B cell (primary cell): ENCODE data around the gene MYO1B. TPM values are rescaled to one million over a fixed set of nuclear protein-coding genes. Genes with fewer than 3 reads are reported as not detected.
A peak's percentile ranks its signal among the peaks of the same experiment; 100 is the strongest.

Experiments
- ATAC-seq: fragments of 200-7000 bp; cut with Tn5 transposase; one replicate; pipeline ENCODE4 v1.10.0; 2021; ENCODE audit warnings: low read depth, mild to moderate bottlenecking, moderate number of reproducible peaks, moderate library complexity
- CTCF ChIA-PET: fragments of 350-600 bp; sonication (Branson Sonifier 250); formaldehyde crosslinking; loops from one replicate; lab custom pipeline; 2021; ENCODE audit warnings: antibody characterized with exemption, inconsistent platforms; lab: Charles Lee
- POLR2A ChIA-PET: fragments of 350-600 bp; sonication (Branson Sonifier 250); formaldehyde crosslinking; loops from one replicate; lab custom pipeline; 2021; ENCODE audit warnings: antibody characterized with exemption; lab: Charles Lee
- DNase-seq: peaks from one replicate; pipeline ENCODE4 v3.0.0; 2013
- H2AFZ ChIP-seq: 2 replicates; pipeline ENCODE4 v1.6.1; 2012; ENCODE audit warnings: mild to moderate bottlenecking, low read depth, low read length; ENCODE audit not compliant: insufficient read depth, poor library complexity, severe bottlenecking
- H3K27ac ChIP-seq, 2 donors: 1 replicate in 1 of 2; 2 replicates in 1 of 2; pipeline ENCODE4 v1.5.1; 2012 to 2013; ENCODE audit warnings: low read length in 2 of 2, mild to moderate bottlenecking in 2 of 2, moderate library complexity in 1 of 2
- H3K27me3 ChIP-seq, 4 experiments: fragments of 200-600 bp in 1 of 4; sonication (generic) in 1 of 4; replicated peaks in 1 of 4; 1 replicate in 2 of 4; 2 replicates in 2 of 4; pipeline versions ENCODE4 v1.6.1 to v1.7.0; 2013 to 2016; ENCODE audit warnings: low read length in 3 of 4, mild to moderate bottlenecking in 2 of 4, mixed read lengths in 1 of 4, moderate library complexity in 1 of 4; ENCODE audit not compliant: insufficient read depth in 4 of 4, control insufficient read depth in 3 of 4; ENCODE audit errors: control extremely low read depth in 1 of 4
- H3K36me3 ChIP-seq, 2 experiments: replicated peaks in 1 of 2; 1 replicate in 1 of 2; 2 replicates in 1 of 2; pipeline versions ENCODE4 v1.6.1 to v1.7.1; 2013; ENCODE audit warnings: low read length in 1 of 2; ENCODE audit not compliant: insufficient read depth in 2 of 2, control insufficient read depth in 1 of 2; ENCODE audit errors: control extremely low read depth in 1 of 2, extremely low read depth in 1 of 2
- H3K4me1 ChIP-seq, 2 donors: fragments of 200-600 bp in 1 of 2; sonication (generic) in 1 of 2; 1 replicate in 1 of 2; 2 replicates in 1 of 2; pipeline versions ENCODE4 v1.5.1 to v1.6.1; 2013 to 2017; ENCODE audit warnings: low read length in 2 of 2; ENCODE audit not compliant: control insufficient read depth in 2 of 2, insufficient read depth in 2 of 2
- H3K4me2 ChIP-seq: replicated peaks from 2 replicates; pipeline ENCODE3; 2012; ENCODE audit warnings: mild to moderate bottlenecking, low read depth, low read length; ENCODE audit not compliant: poor library complexity, severe bottlenecking
- H3K4me3 ChIP-seq, 5 experiments: fragments of 200-600 bp in 1 of 5; sonication (generic) in 1 of 5; 1 replicate in 3 of 5; 2 replicates in 2 of 5; pipeline versions ENCODE4 v1.5.1 to v1.7.0; 2011 to 2016; ENCODE audit warnings: low read length in 4 of 5, mild to moderate bottlenecking in 4 of 5, low read depth in 2 of 5, control low read depth in 1 of 5, moderate library complexity in 1 of 5; ENCODE audit not compliant: insufficient read depth in 1 of 5; ENCODE audit errors: control extremely low read depth in 1 of 5, extremely low read depth in 1 of 5
- H3K79me2 ChIP-seq: fragments of 200-600 bp; sonication (generic); one replicate; pipeline ENCODE4 v1.6.0; 2016; ENCODE audit warnings: low read length; ENCODE audit not compliant: control insufficient read depth, insufficient read depth
- H3K9ac ChIP-seq: fragments of 200-600 bp; sonication (generic); 2 replicates; pipeline ENCODE4 v1.6.1; 2017; ENCODE audit warnings: mild to moderate bottlenecking, low read length, moderate library complexity
- H3K9me3 ChIP-seq, 3 donors: one replicate each; pipeline versions ENCODE4 v1.6.1 to v1.7.1; 2013; ENCODE audit warnings: low read length in 2 of 3; ENCODE audit not compliant: control insufficient read depth in 2 of 3, insufficient read depth in 1 of 3; ENCODE audit errors: control extremely low read depth in 1 of 3
- H4K20me1 ChIP-seq: 2 replicates; pipeline ENCODE4 v1.6.0; 2012; ENCODE audit warnings: mild to moderate bottlenecking, low read length; ENCODE audit not compliant: insufficient read depth, control insufficient read depth, poor library complexity, severe bottlenecking
- H3K27ac Mint-ChIP-seq: one replicate; pipeline ENCODE4 v1.8.0; 2021; ENCODE audit warnings: mixed read lengths
- H3K27me3 Mint-ChIP-seq: one replicate; pipeline ENCODE4 v1.8.0; 2021; ENCODE audit warnings: mixed read lengths
- H3K4me1 Mint-ChIP-seq: one replicate; pipeline ENCODE4 v1.8.0; 2021; ENCODE audit warnings: mixed read lengths
- H3K4me3 Mint-ChIP-seq: one replicate; pipeline ENCODE4 v1.8.0; 2021; ENCODE audit warnings: mixed read lengths
- H3K9me3 Mint-ChIP-seq: one replicate; pipeline ENCODE4 v1.8.0; 2022; ENCODE audit warnings: mixed read lengths; ENCODE audit not compliant: insufficient read depth
- EZH2 ChIP-seq: IDR thresholded peaks from 2 replicates; pipeline ENCODE4 v1.6.1; 2012; ENCODE audit warnings: borderline replicate concordance, low read depth, mild to moderate bottlenecking, moderate library complexity, low read length; ENCODE audit not compliant: insufficient read depth, poor library complexity, severe bottlenecking
- WGBS: methylation state at CpG from one replicate; pipeline ENCODE4 v1.1.5; 2013; ENCODE audit warnings: missing lambda C conversion rate; ENCODE audit not compliant: insufficient coverage; 5-methylcytosine and 5-hydroxymethylcytosine counted together
- intact Hi-C: fragments of 100-400 bp; cut with micrococcal nuclease; formaldehyde crosslinking; loops from one replicate; pipeline ENCODE4 v1.10.0; 2022
- polyA plus RNA-seq: library from polyadenylated mRNA; depleted of rRNA; stranded (reverse); fragments of >200 nt; gene quantifications from 2 replicates; pipeline ENCODE4 v1.2.3, GENCODE V29; 2012
- total RNA-seq, 2 donors: library from RNA; stranded (reverse); fragments of 120-200 nt in 1 of 2; gene quantifications; 1 replicate in 1 of 2; 2 replicates in 1 of 2; pipeline versions ENCODE4 v1.2.3 to v1.2.4, GENCODE V29; 2013 to 2022
- TF ChIP-seq, protein P1 (sequence below): fragments of 200-600 bp; IDR thresholded peaks from one replicate; pipeline ENCODE4 v1.8.0; 2022; ENCODE audit warnings: antibody characterized with exemption, mild to moderate bottlenecking

The MYO1B gene
- total and polyA plus RNA-seq, 2 donors (not counting 1 experiment from before 2014, with no cell fraction given), result 0.67 to 4.4 TPM

- 78% methylated on average over 1 of the region's 4 CpGs for WGBS
- Histone ChIP-seq H3K4me2 (no peak overlapping the region), H4K20me1 (no peaks in the 10 kb centered on the region), H3K27me3 (no peaks in the 10 kb centered on the region), H3K27ac (no peak overlapping the region), H3K4me1 (peaks cover 0 to 18% of the 10 kb centered on the region in 2 donors), H2AFZ (no peak overlapping the region), H3K9ac (no peak overlapping the region), H3K9me3 (peaks cover 0 to 3% (median 0%) of the 10 kb centered on the region in 3 donors), H3K4me3 (no peak overlapping the region), H3K79me2 (no peaks in the 10 kb centered on the region), H3K36me3 (no peaks in the 10 kb centered on the region)
- CTCF ChIA-PET, result interaction anchor here (3.1 kb wide), 1 partner anchor 23 kb away, joined by 14 read pairs; no protein-coding TSS in a partner anchor
- POLR2A ChIA-PET, result no interaction called here
- ATAC-seq (no peak), DNase-seq (no peak)
- no peak for TF ChIP-seq EZH2
- TF ChIP-seq, protein P1, sequence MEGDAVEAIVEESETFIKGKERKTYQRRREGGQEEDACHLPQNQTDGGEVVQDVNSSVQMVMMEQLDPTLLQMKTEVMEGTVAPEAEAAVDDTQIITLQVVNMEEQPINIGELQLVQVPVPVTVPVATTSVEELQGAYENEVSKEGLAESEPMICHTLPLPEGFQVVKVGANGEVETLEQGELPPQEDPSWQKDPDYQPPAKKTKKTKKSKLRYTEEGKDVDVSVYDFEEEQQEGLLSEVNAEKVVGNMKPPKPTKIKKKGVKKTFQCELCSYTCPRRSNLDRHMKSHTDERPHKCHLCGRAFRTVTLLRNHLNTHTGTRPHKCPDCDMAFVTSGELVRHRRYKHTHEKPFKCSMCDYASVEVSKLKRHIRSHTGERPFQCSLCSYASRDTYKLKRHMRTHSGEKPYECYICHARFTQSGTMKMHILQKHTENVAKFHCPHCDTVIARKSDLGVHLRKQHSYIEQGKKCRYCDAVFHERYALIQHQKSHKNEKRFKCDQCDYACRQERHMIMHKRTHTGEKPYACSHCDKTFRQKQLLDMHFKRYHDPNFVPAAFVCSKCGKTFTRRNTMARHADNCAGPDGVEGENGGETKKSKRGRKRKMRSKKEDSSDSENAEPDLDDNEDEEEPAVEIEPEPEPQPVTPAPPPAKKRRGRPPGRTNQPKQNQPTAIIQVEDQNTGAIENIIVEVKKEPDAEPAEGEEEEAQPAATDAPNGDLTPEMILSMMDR, result no peak
- Mint-ChIP-seq H3K4me1 (peaks cover 15% of the 10 kb centered on the region), H3K27me3 (peaks cover 2% of the 10 kb centered on the region), H3K4me3 (no peak overlapping the region), H3K27ac (no peak overlapping the region), H3K9me3 (peaks cover 2% of the 10 kb centered on the region)
- intact Hi-C loops, result loop anchor here (10.0 kb wide), 1 partner anchor 123 kb away; no protein-coding TSS in a partner anchor
These were observed 3.8 kb upstream of the MYO1B start for GRCh38 chr2:191241418-191241817.

GRCh38 chr2:191243154-191243553, 2.0 kb upstream of the MYO1B start:
- Histone ChIP-seq H3K79me2 (no peaks in the 10 kb centered on the region), H3K4me1 (peaks cover 4 to 18% of the 10 kb centered on the region in 2 donors), H2AFZ (no peak overlapping the region), H3K27me3 (no peaks in the 10 kb centered on the region), H3K4me2 (no peak overlapping the region), H3K27ac (no peak overlapping the region), H3K9me3 (peaks cover 0 to 3% (median 0%) of the 10 kb centered on the region in 3 donors), H3K9ac (no peak overlapping the region), H4K20me1 (no peaks in the 10 kb centered on the region), H3K4me3 (no peak overlapping the region), H3K36me3 (no peaks in the 10 kb centered on the region)
- intact Hi-C loops, result loop anchor here (10.0 kb wide), 1 partner anchor 122 kb away; no protein-coding TSS in a partner anchor
- peaks cover 19% of the 10 kb centered on the region for H3K4me1 Mint-ChIP-seq
- ATAC-seq (peak; percentile 35), DNase-seq (peak; percentile 70)
- no peak overlapping the region for H3K27ac Mint-ChIP-seq
- WGBS, result 33% methylated on average over 1 of the region's 1 CpG
- ChIA-PET CTCF (interaction anchor here (0.5 kb wide), 1 partner anchor 16 kb away, joined by 3 read pairs; no protein-coding TSS in a partner anchor), POLR2A (no interaction called here)
- peaks cover 2% of the 10 kb centered on the region for H3K9me3 Mint-ChIP-seq
- no peak overlapping the region for H3K4me3 Mint-ChIP-seq
- no peak for TF ChIP-seq EZH2
- TF ChIP-seq, protein P1, result no peak
- H3K27me3 Mint-ChIP-seq, result peaks cover 7% of the 10 kb centered on the region
